RKO (cell line): ENCODE measurements around the gene RCC1.
"Not testable (repeated sequence)": the region's sequence is repeated elsewhere in the genome, so short reads cannot be mapped to it uniquely, and the experiment has no call there.

Source experiments
- DNase-seq: peaks from one replicate; pipeline ENCODE4 v3.0.0-alpha.2; 2016; ENCODE audit warnings: low spot score

The RCC1 gene

DNA sequence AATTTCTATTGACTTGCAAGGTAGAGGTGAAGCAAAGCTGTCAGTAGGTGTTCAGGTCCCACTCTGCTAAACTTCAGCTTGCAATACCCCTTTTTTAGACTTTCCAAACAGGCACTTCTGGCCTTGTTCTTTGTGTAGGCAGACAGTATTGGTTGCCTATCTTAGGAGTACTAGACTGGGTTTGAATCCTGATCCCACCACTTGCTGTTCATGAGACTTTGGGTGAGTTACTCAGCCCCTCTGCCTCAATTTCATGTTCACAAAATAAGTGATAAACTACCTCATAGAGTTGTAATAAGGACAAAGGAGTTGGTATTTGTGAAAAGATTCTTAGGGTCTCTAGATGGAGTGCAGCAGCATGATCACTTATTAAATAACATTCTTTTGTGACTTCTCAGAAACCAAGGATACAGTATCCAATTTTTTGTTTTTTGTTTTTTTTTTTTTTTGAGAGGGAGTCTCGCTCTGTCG, 5.2 kb downstream of the RCC1 start:
- no peak for DNase-seq

DNA sequence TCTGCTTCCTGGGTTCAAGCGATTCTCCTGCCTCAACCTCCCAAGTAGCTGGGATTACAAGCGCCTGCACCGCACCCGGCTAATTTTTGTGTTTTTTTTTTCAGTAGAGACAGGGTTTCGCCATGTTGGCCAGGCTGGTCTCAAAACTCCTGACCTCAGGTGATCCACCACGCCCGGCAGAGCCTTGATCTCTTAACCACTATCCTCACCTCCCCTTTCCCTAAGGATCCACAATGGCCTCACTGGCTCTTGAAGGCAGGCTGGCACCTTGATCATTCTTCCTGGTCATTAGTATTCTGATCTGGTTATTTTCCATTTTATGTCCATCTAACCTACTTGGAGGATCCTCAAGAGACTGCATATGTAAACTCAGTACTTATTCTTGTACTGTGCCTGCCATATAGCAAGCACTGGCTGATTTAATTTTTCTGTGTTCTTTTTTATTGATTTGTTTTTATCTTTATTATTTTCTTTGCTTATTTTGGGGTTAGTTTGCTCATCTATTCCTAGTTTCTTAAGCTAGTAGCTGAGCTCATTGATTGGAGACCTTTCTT, 6.3 kb downstream of the RCC1 start:
- DNase-seq: no peak

DNA sequence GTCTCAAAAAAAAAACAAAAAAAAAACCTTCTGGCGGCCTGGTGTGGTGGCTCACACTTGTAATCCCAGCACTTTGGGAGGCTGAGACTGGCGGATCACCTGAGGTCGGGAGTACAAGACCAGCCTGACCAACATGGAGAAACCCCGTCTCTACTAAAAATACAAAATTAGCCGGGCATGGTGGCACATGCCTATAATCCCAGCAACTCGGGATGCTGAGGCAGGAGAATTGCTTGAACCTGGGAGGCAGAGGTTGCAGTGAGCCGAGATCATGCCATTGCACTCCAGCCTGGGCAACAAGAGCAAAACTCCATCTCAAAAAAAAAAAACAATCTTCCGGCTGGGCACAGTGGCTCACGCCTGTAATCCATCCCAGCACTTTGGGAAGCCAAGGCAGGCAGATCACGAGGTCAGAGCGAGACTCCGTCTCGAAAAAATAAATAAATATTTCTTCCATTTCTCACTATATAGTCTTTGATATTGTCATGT, 8.6 kb downstream of the RCC1 start:
- DNase-seq: not testable (repeated sequence)

DNA sequence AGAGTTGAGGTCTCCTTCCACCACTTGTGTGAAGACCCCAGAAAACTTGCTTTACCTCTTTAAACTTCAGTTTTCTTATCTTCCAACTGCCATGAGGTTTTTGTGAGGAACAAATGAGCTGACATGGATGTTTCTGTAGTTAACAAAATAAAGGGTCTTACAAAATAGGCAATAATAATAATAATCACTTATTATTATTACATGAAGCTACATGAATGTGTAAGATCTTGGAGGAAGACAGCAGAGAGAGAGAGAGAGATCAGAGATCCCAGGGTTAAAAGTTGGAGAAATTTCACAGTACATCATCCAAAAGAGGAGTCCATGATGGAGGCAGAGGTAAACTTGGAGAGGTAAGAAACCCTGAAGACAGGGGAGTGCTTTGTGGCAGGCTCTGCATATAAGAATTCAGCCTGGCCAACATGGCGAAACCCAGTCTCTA, 10.7 kb downstream of the RCC1 start:
- DNase-seq: no peak

DNA sequence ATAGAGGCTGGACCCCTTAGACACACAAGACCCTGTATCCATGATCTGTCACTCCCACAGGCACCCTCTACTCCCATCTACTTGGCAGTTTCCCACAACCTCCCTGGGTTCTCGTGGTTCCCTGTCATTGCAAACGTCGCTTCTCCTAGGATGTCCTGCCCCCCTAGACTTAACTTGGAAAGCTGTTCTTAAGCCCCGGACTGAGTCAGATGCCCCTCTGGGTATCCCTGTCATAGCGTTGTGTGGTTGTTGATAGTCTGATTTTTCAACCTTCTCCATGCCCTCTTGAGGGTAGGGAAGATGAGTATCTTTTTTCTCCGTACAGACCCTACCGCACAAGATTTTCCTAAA, 11.8 kb downstream of the RCC1 start:
- no peak for DNase-seq

DNA sequence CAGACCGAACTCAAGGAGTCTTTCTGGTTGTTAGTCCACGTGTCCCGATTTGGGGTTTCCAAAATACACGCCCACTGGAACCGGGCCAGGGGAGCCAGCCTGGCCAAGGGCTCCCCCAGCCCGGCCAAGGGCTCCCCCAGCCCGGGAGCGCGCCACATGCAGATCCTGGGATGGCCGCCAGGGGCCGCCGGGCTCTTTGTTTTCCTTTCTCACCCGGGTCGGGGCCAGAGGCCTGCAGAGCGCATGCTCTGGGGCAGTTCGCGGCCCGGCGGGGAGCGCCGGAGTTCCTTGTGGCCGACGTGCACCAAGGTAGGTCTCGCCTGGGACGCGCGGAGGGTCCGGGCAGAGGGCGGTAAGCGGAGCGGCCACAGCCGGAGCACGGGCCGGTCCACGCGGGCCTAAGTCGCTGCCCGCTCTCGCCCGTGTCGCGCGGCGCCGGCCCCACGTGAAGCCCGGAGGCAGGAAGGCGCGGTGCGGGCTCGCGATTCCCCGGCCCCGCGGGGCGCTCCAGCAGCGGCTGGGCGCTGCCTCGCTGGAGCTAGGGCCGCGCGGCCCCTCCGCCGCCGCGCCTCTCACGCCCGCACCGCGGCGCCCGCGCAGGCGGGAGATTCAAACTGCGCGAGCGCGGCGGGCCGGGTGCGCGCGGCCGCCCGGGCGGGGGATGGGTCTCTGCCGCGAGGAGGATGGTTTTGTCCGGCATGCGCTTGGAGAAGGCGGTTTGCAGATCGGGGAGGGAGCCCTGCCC, 12.3 kb downstream of the RCC1 start:
- peak; percentile 90 for DNase-seq

DNA sequence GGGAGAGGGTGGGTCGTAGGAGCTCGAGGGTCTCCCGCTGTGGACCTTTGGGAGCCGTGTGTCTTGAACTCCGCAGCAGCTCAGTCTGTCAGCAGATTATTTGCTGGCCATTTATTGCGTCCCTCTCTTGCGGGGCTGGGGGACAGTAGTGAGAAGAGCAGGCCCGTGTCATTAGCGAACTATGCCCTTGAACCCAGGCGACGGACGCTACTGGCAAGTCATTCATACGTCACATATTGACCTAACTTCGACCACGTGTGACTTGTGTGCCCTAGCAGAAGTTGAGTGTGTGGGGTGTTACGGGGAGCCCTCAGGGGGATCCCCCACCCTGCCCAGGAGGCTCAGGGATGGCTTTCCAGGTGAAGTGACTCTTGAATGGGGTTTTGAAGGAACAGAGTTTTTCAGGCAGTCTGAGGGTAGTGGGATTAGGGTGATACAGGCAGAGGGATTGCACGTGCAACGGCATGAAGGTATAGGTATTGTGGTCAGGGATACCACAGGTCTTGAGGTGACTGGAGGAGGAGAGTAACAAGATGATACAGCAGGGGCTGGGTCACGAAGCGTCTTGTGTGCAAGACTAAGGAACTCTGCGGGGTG, 13.0 kb downstream of the RCC1 start:
- DNase-seq: peak; percentile 83

DNA sequence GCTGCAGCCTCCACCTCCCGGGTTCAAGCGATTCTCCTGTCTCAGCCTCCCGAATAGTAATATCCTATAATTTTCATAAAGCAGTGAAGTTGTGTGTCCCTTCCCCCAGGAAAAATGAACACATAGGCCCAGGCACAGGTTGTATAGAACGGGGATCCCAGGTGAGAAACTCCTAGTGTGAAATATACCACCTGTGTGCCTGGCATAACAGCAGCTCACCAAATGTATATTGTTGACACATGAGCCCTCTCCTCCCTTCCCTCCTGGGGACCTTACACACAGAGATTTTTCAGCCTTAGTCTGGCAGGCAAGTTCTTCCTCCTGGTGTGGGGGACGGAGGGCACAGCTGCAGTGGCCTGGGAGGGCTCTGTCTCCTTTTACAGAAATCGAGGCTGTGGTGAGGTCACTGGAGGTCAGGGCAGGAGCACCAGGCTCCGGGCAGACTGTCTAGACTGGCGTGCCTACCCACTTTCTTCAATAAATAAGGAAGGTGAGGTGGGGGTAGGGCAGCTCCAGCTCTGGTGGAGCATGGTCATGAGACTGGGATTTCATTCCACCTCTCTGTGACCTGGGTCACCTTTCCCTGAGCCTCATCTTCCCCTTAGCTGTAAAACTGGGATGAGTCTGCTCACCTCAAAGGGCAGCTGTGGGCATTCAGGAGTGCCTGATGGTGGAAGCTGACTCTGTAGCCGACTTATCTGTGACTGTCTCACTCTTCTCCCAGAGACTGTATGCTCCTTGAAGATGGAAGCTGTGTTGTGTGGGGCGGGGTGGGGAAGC, 14.3 kb downstream of the RCC1 start:
- no peak for DNase-seq

DNA sequence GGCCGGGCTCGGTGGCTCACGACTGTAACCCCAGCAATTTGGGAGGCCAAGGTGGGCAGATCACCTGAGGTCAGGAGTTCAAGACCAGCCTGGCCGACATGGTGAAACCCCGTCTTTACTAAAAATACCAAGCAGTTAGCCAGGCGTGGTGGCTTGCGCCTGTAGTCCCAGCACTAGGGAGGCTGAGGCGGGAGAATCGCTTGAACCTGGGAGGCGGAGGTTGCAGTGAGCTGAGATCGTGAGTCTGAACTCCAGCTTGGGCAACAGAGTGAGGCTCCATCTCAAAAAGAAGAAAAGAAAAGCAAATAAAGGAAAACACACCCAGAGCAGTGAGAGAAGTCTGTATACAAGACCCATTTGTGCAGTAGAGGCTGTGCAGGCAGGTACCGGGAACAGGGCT, 15.0 kb downstream of the RCC1 start:
- DNase-seq: not testable (repeated sequence)

DNA sequence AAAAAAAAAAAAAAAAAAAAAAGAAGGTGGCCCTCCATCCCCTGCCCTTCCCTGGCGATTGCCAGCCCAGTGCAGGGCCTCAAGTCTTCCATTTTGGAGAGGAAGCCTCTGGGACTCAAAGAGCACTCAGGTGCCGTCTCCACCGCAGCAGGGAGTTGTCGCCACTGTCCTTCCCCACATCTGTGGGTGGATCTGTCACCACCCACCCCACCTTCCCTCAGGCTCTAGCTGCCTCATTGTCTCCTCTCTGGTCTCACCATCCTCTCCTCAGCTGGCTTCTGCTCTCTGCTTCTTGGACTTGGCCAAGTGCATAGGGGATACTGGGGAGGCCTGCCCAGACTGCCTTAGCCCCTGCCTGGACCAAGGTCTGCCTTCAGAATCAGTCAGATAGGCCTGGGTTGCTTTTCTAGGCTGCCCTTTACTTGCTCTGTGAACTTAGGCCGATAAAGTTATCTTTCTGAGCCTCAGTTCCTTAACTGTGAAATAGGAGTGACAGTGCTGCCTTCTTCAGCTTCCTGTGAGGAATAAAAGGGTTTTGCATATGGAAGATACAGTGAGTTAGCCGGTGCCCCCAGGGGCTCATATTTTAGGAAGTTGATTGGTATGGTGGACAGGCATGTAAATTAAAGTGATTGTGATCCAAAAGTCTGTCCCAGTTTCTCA, 15.8 kb downstream of the RCC1 start:
- DNase-seq: no peak

DNA sequence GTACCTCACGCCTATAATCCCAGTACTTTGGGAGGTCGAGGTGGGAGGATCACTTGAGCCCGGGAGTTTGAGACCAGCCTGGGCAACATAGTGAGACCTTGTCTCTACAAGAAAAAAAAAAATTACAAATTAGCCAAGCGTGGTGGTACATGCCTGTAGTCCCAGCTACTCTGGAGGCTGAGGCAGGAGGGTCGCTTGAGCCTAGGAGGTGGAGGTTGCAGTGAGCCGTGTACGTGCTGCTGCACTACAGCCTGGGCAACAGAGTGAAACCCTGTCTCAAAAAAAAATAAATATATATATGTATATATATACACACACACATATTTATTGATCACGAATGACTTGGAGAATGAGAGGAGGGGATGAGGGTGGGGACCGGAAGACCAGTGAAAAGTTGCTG, 16.7 kb downstream of the RCC1 start:
- DNase-seq: not testable (repeated sequence)

DNA sequence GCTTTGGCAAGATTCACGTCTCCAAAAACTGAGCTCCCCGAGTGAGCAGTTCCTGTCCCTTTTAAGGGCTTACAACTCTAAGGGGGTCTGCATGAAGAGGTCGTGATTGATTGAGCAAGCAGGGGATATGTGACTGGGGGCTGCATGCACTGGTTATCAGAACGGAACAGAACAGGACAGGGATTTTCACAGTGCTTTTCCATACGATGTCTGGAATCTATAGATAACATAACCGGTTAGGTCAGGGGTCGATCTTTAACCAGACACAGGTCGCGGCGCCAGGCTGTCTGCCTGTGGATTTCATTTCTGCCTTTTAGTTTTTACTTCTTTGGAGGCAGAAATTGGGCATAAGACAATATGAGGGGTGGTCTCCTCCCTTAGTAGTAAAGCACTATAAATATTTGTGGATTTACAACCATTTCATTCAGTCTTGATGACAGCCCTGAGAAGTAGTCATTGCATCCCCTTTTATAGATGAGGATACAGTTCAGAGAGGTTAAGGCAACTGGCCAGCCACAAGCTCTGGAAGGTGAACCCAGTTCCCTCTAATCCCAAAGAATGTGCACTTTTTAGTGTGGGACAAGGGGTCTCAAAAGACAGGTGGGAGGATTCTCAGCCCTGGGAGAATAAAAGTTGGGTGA, 19.3 kb downstream of the RCC1 start:
- not testable (repeated sequence) for DNase-seq

DNA sequence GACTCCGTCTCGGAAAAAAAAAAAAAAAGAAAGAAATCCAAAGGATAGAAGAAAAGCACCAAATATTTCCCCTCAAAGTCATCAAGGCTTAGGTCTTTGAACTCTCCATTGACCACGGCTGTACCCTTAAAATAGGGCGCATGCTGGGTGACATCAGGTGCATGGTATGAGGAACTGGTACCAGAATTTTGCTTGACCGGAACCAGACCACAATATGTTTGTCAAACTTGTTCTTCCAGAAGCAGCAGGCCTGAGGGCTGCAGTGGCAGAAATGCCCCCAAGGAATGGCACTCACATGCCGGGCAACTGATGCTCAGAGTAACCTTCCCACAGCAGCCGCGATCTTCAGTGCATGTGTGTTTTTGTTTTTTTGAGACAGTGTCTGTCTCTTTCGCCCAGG, 21.0 kb downstream of the RCC1 start:
- no peak for DNase-seq

DNA sequence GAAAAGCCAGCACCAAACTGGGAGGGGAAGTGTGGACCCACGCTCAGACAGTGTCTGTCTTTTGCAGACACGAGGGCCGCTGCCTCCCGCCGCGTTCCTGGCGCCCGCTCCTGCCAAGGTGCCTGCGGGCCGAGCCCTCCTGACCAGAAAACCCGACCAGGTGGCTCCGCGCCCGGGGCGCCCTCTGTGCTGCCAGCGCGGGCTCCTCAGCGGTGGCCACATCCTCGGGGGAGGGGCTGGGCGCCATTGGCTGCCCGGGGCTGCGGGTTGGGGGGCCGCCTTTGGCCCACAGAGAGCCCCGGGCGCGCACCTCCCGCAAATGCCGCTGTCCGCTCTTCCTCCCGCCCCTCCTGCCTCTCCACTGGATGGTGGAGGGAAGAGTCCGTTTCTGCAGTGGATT, 24.6 kb downstream of the RCC1 start:
- DNase-seq: no peak

DNA sequence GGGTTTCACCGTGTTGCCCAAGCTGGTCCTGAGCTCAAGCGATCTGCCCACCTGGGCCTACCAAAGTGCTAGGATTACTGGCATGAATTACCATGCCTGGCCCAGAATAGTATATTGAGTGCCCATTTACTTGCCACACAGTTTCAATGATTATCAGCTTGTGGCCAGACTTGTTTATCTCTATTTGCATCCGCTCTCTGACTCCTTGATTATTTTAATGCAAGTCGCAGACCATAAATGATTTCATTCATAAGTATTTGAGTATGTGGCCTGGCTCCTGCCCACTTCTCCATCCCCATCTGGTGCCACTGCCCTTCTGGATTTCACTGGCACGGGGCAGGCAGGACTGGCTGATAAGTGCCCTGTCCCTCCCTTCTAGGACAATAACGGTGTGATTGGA, 28.8 kb downstream of the RCC1 start:
- DNase-seq: no peak

DNA sequence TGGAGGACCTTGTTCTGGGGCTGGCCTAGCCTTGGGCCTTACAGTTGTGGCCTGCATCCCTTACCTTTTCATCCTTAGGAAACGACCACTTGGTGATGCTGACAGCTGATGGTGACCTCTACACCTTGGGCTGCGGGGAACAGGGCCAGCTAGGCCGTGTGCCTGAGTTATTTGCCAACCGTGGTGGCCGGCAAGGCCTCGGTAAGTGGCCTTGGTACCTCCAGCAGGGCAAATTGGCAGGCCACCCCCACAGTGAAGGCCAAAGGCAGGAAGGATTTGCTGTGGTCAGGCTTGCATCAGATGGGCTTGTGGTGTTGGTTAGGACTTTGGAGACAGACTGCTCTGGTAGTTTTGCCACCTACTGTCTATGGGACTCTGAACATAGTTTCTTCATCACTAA, 29.3 kb downstream of the RCC1 start:
- DNase-seq: no peak

DNA sequence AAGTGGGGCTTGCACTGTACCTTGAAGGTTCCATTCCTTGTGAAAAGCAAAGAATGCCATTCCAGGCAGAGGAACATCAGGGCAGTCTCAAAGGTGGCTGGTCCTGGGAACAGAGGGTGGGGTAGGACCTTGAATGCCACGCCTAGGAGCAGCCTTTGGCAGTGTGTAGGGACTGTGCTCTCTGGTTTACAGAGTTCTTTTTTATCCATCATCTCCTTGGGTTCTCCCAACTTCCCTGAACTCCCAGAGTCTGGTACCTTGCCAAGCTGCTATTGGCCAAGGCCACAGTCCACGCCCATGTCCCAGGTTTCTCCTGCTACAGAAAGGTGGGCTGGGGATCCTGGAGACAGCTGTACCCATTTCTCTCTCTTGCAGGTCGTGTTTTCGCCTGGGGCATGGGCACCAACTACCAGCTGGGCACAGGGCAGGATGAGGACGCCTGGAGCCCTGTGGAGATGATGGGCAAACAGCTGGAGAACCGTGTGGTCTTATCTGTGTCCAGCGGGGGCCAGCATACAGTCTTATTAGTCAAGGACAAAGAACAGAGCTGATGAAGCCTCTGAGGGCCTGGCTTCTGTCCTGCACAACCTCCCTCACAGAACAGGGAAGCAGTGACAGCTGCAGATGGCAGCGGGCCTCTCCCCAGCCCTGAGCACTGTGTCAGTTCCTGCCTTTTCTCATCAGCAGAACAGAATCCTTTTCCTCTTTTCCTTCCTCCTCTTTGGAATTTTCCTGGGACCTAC, 31.8 kb downstream of the RCC1 start:
- no peak for DNase-seq

DNA sequence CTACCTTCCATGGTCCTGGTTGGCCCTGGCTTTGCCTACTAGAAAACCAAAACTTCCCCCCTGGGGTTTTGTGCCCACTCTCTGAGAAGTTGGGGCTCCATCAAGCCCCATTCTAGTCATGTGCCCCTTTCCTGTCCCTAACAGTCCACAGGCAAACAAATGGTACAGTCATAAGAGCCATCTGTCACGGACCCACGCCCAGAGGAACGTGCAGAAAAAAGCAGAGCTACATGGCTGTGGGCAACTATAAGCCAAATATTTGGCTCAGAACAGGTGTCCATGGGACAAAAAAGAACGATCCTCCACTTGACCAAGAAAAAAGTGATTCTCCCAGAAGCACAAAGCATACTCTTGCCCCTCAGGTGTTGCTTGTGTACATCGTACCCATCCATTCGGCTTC, 32.4 kb downstream of the RCC1 start:
- DNase-seq: no peak

DNA sequence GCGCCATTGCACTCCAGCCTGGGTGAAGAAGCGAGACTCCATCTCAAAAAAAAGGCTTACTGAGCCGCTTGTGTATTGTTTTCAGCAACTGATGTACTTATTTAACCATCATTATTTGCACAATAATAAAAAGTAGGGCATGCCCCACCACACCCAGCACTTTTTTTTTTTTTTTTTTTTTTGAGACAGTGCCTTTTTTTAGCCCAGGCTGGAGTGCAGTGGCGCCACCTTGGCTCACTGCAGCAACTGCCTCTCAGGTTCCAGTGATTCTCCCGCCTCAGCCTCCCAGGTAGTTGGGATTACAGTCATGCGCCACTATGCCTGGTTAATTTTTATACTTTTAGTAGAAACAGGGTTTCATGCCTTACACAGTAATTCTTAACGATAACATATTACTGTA, 34.8 kb downstream of the RCC1 start:
- DNase-seq: no peak

DNA sequence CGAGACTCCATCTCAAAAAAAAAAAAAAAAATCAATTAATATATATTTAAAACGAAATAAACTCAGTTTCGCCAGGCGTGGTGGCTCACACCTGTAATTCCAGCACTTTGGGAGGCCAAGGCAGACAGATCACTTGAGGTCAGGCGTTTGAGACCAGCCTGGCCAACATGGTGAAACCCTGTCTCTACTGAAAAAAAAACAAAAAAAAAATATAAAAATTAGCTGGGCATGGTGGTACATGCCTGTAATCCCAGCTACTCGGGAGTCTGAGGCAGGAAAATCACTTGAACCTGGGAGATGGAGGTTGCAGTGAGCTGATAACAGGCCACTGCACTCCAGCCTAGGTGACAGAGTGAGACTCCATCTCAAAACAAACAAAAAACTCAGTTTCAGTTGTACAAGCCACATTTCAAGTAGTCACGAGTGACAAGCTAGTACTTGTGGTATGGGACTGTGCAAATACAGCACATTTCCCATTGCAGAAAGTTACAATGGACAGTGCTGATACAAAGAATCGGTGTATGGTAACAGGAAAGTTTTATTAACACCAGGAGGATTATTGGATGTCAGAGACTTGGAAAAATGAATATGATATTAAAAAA, 35.7 kb downstream of the RCC1 start:
- not testable (repeated sequence) for DNase-seq

DNA sequence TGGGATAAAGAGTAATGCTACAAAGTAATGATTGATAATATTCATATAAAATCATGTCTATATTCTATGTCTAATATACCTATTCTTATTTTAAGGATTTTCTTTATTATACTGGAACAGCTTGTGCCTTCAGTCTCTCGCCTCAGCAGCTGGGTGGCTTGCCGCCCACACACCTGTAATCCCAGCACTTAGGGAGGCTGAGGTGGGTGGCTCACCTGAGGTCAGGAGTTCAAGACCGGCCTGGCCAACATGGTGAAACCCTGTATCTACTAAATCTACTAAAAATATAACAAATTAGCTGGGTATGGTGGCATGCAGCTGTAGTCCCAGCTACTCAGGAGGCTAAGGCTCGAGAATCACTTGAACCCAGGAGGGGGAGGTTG, 39.4 kb downstream of the RCC1 start:
- no peak for DNase-seq
